ENCODE measurements around the gene SUPT3H. TPM values are rescaled to one million over a fixed set of nuclear protein-coding genes. Genes with fewer than 3 reads are reported as not detected.
"Not testable (repeated sequence)": the region's sequence is repeated elsewhere in the genome, so short reads cannot be mapped to it uniquely, and the experiment has no call there.

The SUPT3H gene
- total RNA-seq, 1 experiment from 2014 or later, result 10.3 TPM

- CTCF ChIA-PET, result no interaction called here
- no peaks in the 10 kb centered on the region for H3K4me1 Mint-ChIP-seq (ENCODE audit: low read depth, unreplicated experiment)
- no peak for DNase-seq
- intact Hi-C loops (cut with micrococcal nuclease; ENCODE audit: unreplicated experiment), result no loop called here
- no peaks in the 10 kb centered on the region for H3K27me3 Mint-ChIP-seq (ENCODE audit: unreplicated experiment)
- TF ChIP-seq CTCF (IDR thresholded peaks at IDR 0.05; ENCODE audit: unreplicated experiment), result no peak
- no peaks in the 10 kb centered on the region for H3K9me3 Mint-ChIP-seq (ENCODE audit: low read depth, unreplicated experiment)
- H3K27ac Mint-ChIP-seq (ENCODE audit: unreplicated experiment), result no peak overlapping the region
- H3K4me3 Mint-ChIP-seq (ENCODE audit: low read depth, unreplicated experiment), result no peak overlapping the region
- no peaks in the 10 kb centered on the region for H3K36me3 Mint-ChIP-seq (ENCODE audit: insufficient read depth, unreplicated experiment)
- BruUV-seq (replicated peaks), result no TSS peak
These were observed 485.2 kb downstream of the SUPT3H start for GRCh38 chr6:44892579-44892978.

GRCh38 chr6:44879071-44879470, 498.7 kb downstream of the SUPT3H start:
- H3K4me1 Mint-ChIP-seq (ENCODE audit: low read depth, unreplicated experiment); intact Hi-C loops (cut with micrococcal nuclease; ENCODE audit: unreplicated experiment); H3K27ac Mint-ChIP-seq (ENCODE audit: unreplicated experiment); H3K4me3 Mint-ChIP-seq (ENCODE audit: low read depth, unreplicated experiment); H3K9me3 Mint-ChIP-seq (ENCODE audit: low read depth, unreplicated experiment); H3K36me3 Mint-ChIP-seq (ENCODE audit: insufficient read depth, unreplicated experiment); CTCF ChIA-PET; DNase-seq; BruUV-seq (replicated peaks); H3K27me3 Mint-ChIP-seq (ENCODE audit: unreplicated experiment): not testable (repeated sequence)

- DNase-seq; H3K27me3 Mint-ChIP-seq (ENCODE audit: unreplicated experiment); BruUV-seq (replicated peaks); intact Hi-C loops (cut with micrococcal nuclease; ENCODE audit: unreplicated experiment); H3K4me3 Mint-ChIP-seq (ENCODE audit: low read depth, unreplicated experiment); H3K27ac Mint-ChIP-seq (ENCODE audit: unreplicated experiment); H3K9me3 Mint-ChIP-seq (ENCODE audit: low read depth, unreplicated experiment); CTCF ChIA-PET; H3K36me3 Mint-ChIP-seq (ENCODE audit: insufficient read depth, unreplicated experiment); H3K4me1 Mint-ChIP-seq (ENCODE audit: low read depth, unreplicated experiment): not testable (repeated sequence)
These were observed 501.1 kb downstream of the SUPT3H start for GRCh38 chr6:44876638-44877037.

- no peak for TF ChIP-seq CTCF (IDR thresholded peaks at IDR 0.05; ENCODE audit: unreplicated experiment)
- Mint-ChIP-seq H3K4me3 (ENCODE audit: low read depth, unreplicated experiment) (no peak overlapping the region), H3K36me3 (ENCODE audit: insufficient read depth, unreplicated experiment) (no peaks in the 10 kb centered on the region), H3K4me1 (ENCODE audit: low read depth, unreplicated experiment) (no peaks in the 10 kb centered on the region), H3K9me3 (ENCODE audit: low read depth, unreplicated experiment) (peaks cover 10% of the 10 kb centered on the region), H3K27me3 (ENCODE audit: unreplicated experiment) (no peaks in the 10 kb centered on the region), H3K27ac (ENCODE audit: unreplicated experiment) (no peak overlapping the region)
- intact Hi-C loops (cut with micrococcal nuclease; ENCODE audit: unreplicated experiment), result no loop called here
- CTCF ChIA-PET, result no interaction called here
- no TSS peak for BruUV-seq (replicated peaks)
- no peak for DNase-seq
These were observed 508.3 kb downstream of the SUPT3H start for GRCh38 chr6:44869321-44869897.

GRCh38 chr6:44868910-44869309, 508.8 kb downstream of the SUPT3H start:
- no TSS peak for BruUV-seq (replicated peaks)
- H3K36me3 Mint-ChIP-seq (ENCODE audit: insufficient read depth, unreplicated experiment), result no peaks in the 10 kb centered on the region

More at GRCh38 chr6:44868910-44869309, 508.8 kb downstream of the SUPT3H start:
- Mint-ChIP-seq H3K27ac (ENCODE audit: unreplicated experiment) (no peak overlapping the region), H3K9me3 (ENCODE audit: low read depth, unreplicated experiment) (peaks cover 10% of the 10 kb centered on the region), H3K27me3 (ENCODE audit: unreplicated experiment) (no peaks in the 10 kb centered on the region), H3K4me1 (ENCODE audit: low read depth, unreplicated experiment) (no peaks in the 10 kb centered on the region), H3K4me3 (ENCODE audit: low read depth, unreplicated experiment) (no peak overlapping the region)
- no peak for TF ChIP-seq CTCF (IDR thresholded peaks at IDR 0.05; ENCODE audit: unreplicated experiment)
- DNase-seq, result no peak
- CTCF ChIA-PET, result no interaction called here
- intact Hi-C loops (cut with micrococcal nuclease; ENCODE audit: unreplicated experiment), result no loop called here

Data from Calu3 (cell line).